ENCODE measurements around the gene SNAP25. TPM values are rescaled to one million over a fixed set of nuclear protein-coding genes. Genes with fewer than 3 reads are reported as not detected.

Gene SNAP25
- total and polyA plus RNA-seq, 9 of the 15 experiments (the other 6 are each of a cell fraction or from before 2014, with no cell fraction given): 0.07 TPM; not detected in 8

DNA sequence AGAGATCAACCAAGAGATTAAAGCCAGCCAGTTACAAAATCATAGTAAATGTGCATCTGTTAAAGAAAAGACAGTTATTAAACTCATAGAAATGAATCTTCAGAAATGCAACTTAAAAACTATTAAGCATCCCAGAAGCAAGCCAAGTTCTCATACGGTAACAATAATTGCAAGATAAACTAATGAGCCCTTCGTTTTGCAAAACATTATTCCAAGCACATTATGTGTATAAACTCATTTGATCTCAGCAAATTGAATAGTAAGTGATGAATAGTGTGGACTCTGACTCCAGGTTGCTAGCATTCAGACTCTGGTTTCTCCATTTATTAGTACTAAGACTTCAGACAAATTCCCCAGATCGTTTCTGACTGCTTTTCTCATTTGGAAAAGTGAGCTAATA is 85.2 kb downstream of the SNAP25 start:
- in situ Hi-C loops (cut with MboI): no loop called here
- Histone ChIP-seq H3K4me2 (ENCODE audit: insufficient read depth, low read length) (no peak overlapping the region), H3K4me1 (replicated peaks in 1 of 2; ENCODE audit: control insufficient read depth in 2 of 2, insufficient read depth in 2 of 2, low read length in 2 of 2) (no peaks in the 10 kb centered on the region), H3K9me1 (ENCODE audit: control insufficient read depth, insufficient read depth, low read length) (no peaks in the 10 kb centered on the region), H3K79me2 (ENCODE audit: control insufficient read depth, insufficient read depth, low read length) (no peaks in the 10 kb centered on the region), H3K9ac (ENCODE audit: insufficient read depth in 1 of 2, low read depth in 2 of 2, low read length in 2 of 2) (no peak overlapping the region), H3K27me3 (ENCODE audit: control insufficient read depth in 2 of 2, insufficient read depth in 2 of 2, low read length in 2 of 2) (no peaks in the 10 kb centered on the region), H4K20me1 (replicated peaks; ENCODE audit: control insufficient read depth, insufficient read depth, low read length) (no peaks in the 10 kb centered on the region), H3K27ac (ENCODE audit: extremely low read depth, low read depth, low read length) (no peak overlapping the region), H3K4me3 (no peak overlapping the region), H2AFZ (ENCODE audit: low read depth, low read length) (no peak overlapping the region), H3K9me3 (replicated peaks; ENCODE audit: control insufficient read depth, insufficient read depth, low read depth, low read length) (no peaks in the 10 kb centered on the region), H3K36me3 (ENCODE audit: control insufficient read depth, insufficient read depth, low read length) (no peaks in the 10 kb centered on the region)
- ChIA-PET POLR2A (no interaction called here), CTCF (ENCODE audit: low intra/inter-chr PET ratio) (no interaction called here)
- 0% methylated on average over 3 of the region's 3 CpGs for WGBS (ENCODE audit: insufficient coverage, low coverage, missing lambda C conversion rate)
- ATAC-seq (no peak), DNase-seq (ENCODE audit: extremely low read depth in 1 of 4, low spot score in 3 of 4) (no peak), FAIRE-seq (no peak)
- intact Hi-C loops (cut with micrococcal nuclease): no loop called here
- BruUV-seq (replicated peaks): no TSS peak
- TF ChIP-seq HLTF (IDR thresholded peaks at IDR 0.05) (no peak), LEF1 (IDR thresholded peaks at IDR 0.05) (no peak), TCF7 (IDR thresholded peaks at IDR 0.05; ENCODE audit: borderline replicate concordance) (no peak), ZNF668 (CRISPR knock-in tag; IDR thresholded peaks at IDR 0.05) (no peak), SETDB1 (IDR thresholded peaks at IDR 0.05; ENCODE audit: low read length) (no peak), ZNF146 (CRISPR knock-in tag; IDR thresholded peaks at IDR 0.05; ENCODE audit: unreplicated experiment) (no peak), ZNF695 (CRISPR knock-in tag; IDR thresholded peaks at IDR 0.05) (no peak), RBM17 (IDR thresholded peaks at IDR 0.05; ENCODE audit: borderline replicate concordance, low read depth, low read length) (no peak), ZNF75A (CRISPR knock-in tag; IDR thresholded peaks at IDR 0.05) (no peak), ZNF778 (CRISPR knock-in tag; IDR thresholded peaks at IDR 0.05) (no peak)
- TF ChIP-seq, protein P1, sequence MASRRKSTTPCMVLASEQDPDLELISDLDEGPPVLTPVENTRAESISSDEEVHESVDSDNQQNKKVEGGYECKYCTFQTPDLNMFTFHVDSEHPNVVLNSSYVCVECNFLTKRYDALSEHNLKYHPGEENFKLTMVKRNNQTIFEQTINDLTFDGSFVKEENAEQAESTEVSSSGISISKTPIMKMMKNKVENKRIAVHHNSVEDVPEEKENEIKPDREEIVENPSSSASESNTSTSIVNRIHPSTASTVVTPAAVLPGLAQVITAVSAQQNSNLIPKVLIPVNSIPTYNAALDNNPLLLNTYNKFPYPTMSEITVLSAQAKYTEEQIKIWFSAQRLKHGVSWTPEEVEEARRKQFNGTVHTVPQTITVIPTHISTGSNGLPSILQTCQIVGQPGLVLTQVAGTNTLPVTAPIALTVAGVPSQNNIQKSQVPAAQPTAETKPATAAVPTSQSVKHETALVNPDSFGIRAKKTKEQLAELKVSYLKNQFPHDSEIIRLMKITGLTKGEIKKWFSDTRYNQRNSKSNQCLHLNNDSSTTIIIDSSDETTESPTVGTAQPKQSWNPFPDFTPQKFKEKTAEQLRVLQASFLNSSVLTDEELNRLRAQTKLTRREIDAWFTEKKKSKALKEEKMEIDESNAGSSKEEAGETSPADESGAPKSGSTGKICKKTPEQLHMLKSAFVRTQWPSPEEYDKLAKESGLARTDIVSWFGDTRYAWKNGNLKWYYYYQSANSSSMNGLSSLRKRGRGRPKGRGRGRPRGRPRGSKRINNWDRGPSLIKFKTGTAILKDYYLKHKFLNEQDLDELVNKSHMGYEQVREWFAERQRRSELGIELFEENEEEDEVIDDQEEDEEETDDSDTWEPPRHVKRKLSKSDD (conservative IDR thresholded peaks at IDR 0.05; ENCODE audit: low read length): no peak
